HG03064 (cell line): ENCODE data around the gene GLI3.
A peak's percentile ranks its signal among the peaks of the same experiment; 100 is the strongest.

Source experiments
- ATAC-seq: cut with Tn5 transposase; IDR thresholded peaks from one replicate; pipeline ENCODE4 v1.9.1; 2021; ENCODE audit warnings: low read depth; ENCODE audit not compliant: unreplicated experiment

GLI3 gene

GRCh38 chr7:42236976-42237810, at the start of gene GLI3:
Gene GLI3, minus strand, starts transcription at chr7:42237209. Its CDS starts 13,956 bp downstream, at chr7:42223253.
- ATAC-seq: peak; percentile 60

GRCh38 chr7:42285383-42285824, 48.4 kb upstream of the GLI3 start:
- ATAC-seq: no peak

DNA sequence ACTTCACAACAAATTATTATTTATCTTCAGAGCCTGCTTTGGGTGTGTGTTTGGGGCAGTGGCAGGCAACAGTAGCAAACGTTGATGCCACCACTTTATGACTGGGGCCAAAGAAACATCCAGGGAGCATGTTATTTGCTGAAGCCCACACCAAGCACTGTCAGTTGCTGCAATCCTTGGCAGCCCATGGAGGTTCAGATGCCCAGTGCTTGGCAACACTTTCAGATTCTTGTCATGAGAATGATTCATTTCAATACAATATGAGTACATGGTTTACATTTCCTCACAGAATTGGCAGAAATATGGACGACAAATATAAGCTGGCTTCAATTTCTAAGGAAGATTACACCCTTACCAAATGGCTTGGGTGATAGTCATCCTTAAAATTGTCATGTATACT, 46.5 kb upstream of the GLI3 start:
- no peak for ATAC-seq

GRCh38 chr7:42278344-42278743, 41.3 kb upstream of the GLI3 start:
- no peak for ATAC-seq

- no peak for ATAC-seq
Observed at GRCh38 chr7:42274053-42274452, 37.0 kb upstream of the GLI3 start.

GRCh38 chr7:42272793-42273665, 36.0 kb upstream of the GLI3 start:
- ATAC-seq: no peak

- ATAC-seq: no peak
Observed at GRCh38 chr7:42269161-42269560, 32.2 kb upstream of the GLI3 start.

GRCh38 chr7:42264702-42265101, 27.7 kb upstream of the GLI3 start:
- no peak for ATAC-seq

DNA sequence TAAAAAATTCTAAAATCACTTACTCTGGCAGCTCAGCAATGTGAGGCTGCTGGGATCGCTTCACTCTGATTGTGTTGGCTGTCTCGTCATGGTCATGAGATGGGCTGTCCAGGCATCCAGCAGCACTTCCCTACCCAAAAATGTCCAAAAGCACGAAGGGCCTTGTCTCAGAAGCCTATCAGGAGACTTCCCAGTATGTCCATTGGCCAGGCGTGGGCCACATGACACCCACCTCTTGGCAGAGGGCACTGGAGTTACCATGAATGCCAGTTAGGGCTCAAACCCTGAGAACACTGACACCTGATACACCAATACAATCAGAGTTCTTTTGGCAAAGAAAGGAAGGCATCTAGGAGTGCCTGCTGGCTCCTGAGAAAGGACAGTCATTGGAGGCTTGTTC, 27.0 kb upstream of the GLI3 start:
- ATAC-seq: no peak

DNA sequence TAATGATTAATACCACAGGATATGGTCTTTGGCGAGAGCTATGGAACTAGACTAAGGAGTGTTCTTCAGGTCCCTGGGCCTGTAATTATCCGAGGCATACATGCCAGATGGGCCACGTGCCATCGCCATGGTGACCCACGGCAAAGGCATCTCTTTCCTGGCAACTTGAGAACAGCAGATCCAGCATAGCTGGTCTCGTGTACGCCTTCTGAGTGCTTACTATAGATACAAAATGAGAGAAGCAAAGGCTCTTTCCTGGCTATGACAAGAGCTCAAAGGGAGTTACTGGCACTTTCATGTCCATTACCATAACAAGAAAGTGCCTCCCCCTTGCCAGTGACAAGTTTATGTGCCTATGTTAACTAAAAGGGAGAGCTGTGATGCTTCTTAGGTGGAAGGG, 26.0 kb upstream of the GLI3 start:
- ATAC-seq: no peak

- no peak for ATAC-seq
Observed at GRCh38 chr7:42254217-42254616, 17.2 kb upstream of the GLI3 start.

DNA sequence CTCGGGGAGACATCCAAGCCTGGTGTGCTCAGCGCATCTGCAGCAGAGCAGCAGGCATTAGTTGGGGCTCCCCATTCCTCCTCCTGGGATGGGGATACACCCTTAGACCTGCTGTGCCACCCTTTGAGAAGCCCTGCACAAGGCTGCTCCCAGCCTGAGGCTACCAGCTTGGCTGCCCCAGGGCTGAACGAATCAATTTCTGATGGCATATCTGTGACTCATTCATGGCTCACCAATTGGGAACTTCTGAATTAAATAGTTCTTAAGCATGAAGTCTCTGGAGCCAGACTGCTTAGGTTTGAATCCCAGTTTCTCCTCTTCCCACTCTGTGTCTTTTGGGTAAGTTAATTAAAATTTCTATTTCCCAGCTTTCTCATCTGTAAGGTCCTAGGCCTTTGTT, 16.3 kb upstream of the GLI3 start:
- no peak for ATAC-seq

GRCh38 chr7:42250411-42250810, 13.4 kb upstream of the GLI3 start:
- no peak for ATAC-seq

- no peak for ATAC-seq
Observed at GRCh38 chr7:42248579-42248978, 11.6 kb upstream of the GLI3 start.

DNA sequence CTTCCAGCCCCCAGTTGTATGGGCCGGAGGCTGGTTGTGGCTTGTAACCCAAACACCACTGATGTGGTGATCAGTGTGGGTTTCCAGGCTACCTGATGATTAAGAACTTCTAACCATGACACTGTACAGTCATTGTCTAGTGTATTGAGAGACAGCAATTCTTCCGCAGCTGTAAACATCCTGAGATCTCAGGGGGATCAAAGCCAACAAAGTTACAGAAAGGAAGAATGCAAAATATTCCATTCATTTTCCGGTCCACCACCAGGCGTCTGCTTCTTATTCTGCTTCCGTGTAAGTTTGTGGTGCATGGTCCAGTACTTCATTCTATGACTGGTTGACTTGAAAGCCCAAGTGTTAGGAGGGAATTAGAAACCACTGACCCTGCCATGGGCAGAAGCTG, 10.3 kb upstream of the GLI3 start:
- no peak for ATAC-seq

- ATAC-seq: no peak
Observed at GRCh38 chr7:42244828-42245227, 7.8 kb upstream of the GLI3 start.

- no peak for ATAC-seq
Observed at GRCh38 chr7:42242381-42242780, 5.4 kb upstream of the GLI3 start.

- ATAC-seq: no peak
Observed at GRCh38 chr7:42241424-42241823, 4.4 kb upstream of the GLI3 start.

- ATAC-seq: no peak
Observed at GRCh38 chr7:42240416-42240815, 3.4 kb upstream of the GLI3 start.

DNA sequence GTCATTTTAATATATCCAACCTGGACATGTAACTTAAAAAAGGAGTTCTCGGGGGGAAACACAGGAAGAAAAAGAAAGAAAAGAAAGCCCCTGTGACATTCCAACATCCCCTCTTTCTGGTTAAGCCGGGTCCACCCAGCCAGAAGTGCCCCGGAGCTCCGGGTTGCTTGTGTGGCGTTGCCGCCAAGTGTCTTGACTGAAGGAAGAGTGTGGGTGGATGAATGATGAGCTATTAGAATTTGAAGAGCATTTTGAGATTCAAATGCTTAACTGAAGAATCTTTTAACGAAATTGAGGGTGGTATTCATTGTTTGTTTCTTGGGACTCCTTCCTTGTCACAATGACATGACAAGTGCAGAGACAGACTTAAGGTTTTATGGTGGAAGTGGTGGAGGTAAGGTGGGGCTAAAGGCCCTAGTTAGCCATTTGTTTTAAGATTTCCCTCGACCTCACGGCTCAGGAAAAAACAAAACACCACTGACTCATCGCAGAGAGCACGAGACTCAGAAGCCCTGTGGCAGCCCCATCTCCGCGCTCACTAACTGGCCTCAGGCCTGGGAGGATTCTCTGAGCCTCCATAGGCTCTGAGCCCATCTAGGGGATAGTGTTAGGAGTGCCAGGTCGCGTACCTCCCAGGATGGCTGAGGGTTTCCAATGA, 1.8 kb upstream of the GLI3 start:
- ATAC-seq: no peak
